H1 (cell line): ENCODE data around the gene HTR5A. TPM values are rescaled to one million over a fixed set of nuclear protein-coding genes. Genes with fewer than 3 reads are reported as not detected.
A peak's percentile ranks its signal among the peaks of the same experiment; 100 is the strongest.

Source experiments
- CTCF ChIA-PET: fragments of 300-600 bp; sonication (Branson Sonifier 250); formaldehyde crosslinking; loops from one replicate; lab custom pipeline; 2021; ENCODE audit not compliant: partially characterized antibody; lab: Charles Lee
- POLR2A ChIA-PET: fragments of 300-600 bp; sonication (Branson Sonifier 250); formaldehyde crosslinking; loops from one replicate; lab custom pipeline; 2021; ENCODE audit warnings: inconsistent platforms; ENCODE audit not compliant: partially characterized antibody; lab: Charles Lee
- DNase-seq, 2 experiments: peaks; one replicate each; pipeline versions ENCODE4 v3.0.0 to v3.0.0-alpha.2; 2010 to 2022; ENCODE audit warnings: low spot score in 2 of 2, low read depth in 1 of 2, mixed read lengths in 1 of 2
- FAIRE-seq: peaks from 2 replicates; lab custom pipeline; 2011; peaks lifted over from hg19 to GRCh38; lab: Jason Lieb, UNC
- H2AFZ ChIP-seq: 2 replicates; pipeline ENCODE4 v1.8.1; 2012; ENCODE audit warnings: low read length, inconsistent platforms
- H2AK5ac ChIP-seq: 2 replicates; pipeline ENCODE4 v1.6.1; 2013; ENCODE audit warnings: low read depth, low read length
- H2BK120ac ChIP-seq: replicated peaks from 2 replicates; pipeline ENCODE3; 2013; ENCODE audit warnings: low read depth, low read length, inconsistent platforms
- H2BK12ac ChIP-seq: 2 replicates; pipeline ENCODE4 v1.6.1; 2013; ENCODE audit warnings: low read depth, low read length
- H2BK15ac ChIP-seq: 2 replicates; pipeline ENCODE4 v1.6.1; 2013; ENCODE audit warnings: low read length
- H2BK20ac ChIP-seq: 2 replicates; pipeline ENCODE4 v1.6.1; 2013; ENCODE audit warnings: low read length
- H2BK5ac ChIP-seq: 2 replicates; pipeline ENCODE4 v1.6.1; 2013; ENCODE audit warnings: low read depth, low read length
- H3K14ac ChIP-seq: 2 replicates; pipeline ENCODE4 v1.6.1; 2013; ENCODE audit warnings: inconsistent platforms; ENCODE audit not compliant: insufficient read length
- H3K18ac ChIP-seq: 2 replicates; pipeline ENCODE4 v1.6.1; 2013; ENCODE audit warnings: low read length; ENCODE audit errors: extremely low read depth
- H3K23ac ChIP-seq: 2 replicates; pipeline ENCODE4 v1.6.1; 2013; ENCODE audit warnings: inconsistent platforms; ENCODE audit not compliant: insufficient read length
- H3K23me2 ChIP-seq: 2 replicates; pipeline ENCODE4 v1.6.1; 2013; ENCODE audit warnings: low read depth, low read length
- H3K27ac ChIP-seq: 2 replicates; pipeline ENCODE4 v1.6.1; 2011; ENCODE audit warnings: low read depth, low read length, inconsistent platforms
- H3K27me3 ChIP-seq, 4 experiments: replicated peaks in 1 of 4; 1 replicate in 1 of 4; 2 replicates in 3 of 4; pipeline versions ENCODE4 v1.6.1 to v1.8.1; 2011 to 2013; ENCODE audit warnings: low read length in 3 of 4, mild to moderate bottlenecking in 3 of 4, inconsistent platforms in 2 of 4, mixed read lengths in 2 of 4, moderate library complexity in 1 of 4; ENCODE audit not compliant: control insufficient read depth in 3 of 4, insufficient read depth in 3 of 4; ENCODE audit errors: extremely low read depth in 1 of 4
- H3K36me3 ChIP-seq, 4 experiments: 2 replicates each; pipeline versions ENCODE4 v1.6.1 to v1.8.1; 2011 to 2013; ENCODE audit warnings: mild to moderate bottlenecking in 4 of 4, low read length in 3 of 4, moderate library complexity in 2 of 4, control low read depth in 1 of 4, inconsistent platforms in 1 of 4; ENCODE audit not compliant: insufficient read depth in 4 of 4, control insufficient read depth in 2 of 4
- H3K4ac ChIP-seq: replicated peaks from 2 replicates; pipeline ENCODE3; 2013; ENCODE audit warnings: low read length, low read depth, mixed read lengths, inconsistent platforms; ENCODE audit not compliant: insufficient read length
- H3K4me1 ChIP-seq, 4 experiments: replicated peaks in 1 of 4; 1 replicate in 1 of 4; 2 replicates in 3 of 4; pipeline versions ENCODE4 v1.6.1 to v1.8.1; 2011 to 2013; ENCODE audit warnings: low read length in 3 of 4, inconsistent platforms in 2 of 4, mixed read lengths in 1 of 4; ENCODE audit not compliant: insufficient read depth in 4 of 4, control insufficient read depth in 3 of 4
- H3K4me2 ChIP-seq, 2 experiments: 2 replicates each; pipeline versions ENCODE4 v1.6.1 to v1.8.1; 2011 to 2013; ENCODE audit warnings: low read depth in 2 of 2, low read length in 2 of 2, control low read depth in 1 of 2, inconsistent platforms in 1 of 2, mild to moderate bottlenecking in 1 of 2; ENCODE audit not compliant: insufficient read depth in 1 of 2
- H3K4me3 ChIP-seq, 4 experiments: fragments of 200-600, 300-600 bp in 1 of 4; sonication (generic), shearing (Covaris generic), sonication (Bioruptor Twin) in 1 of 4; 2 replicates each; pipeline versions ENCODE4 v1.5.1 to v1.8.1; 2011 to 2016; ENCODE audit warnings: low read length in 4 of 4, low read depth in 3 of 4, control low read depth in 2 of 4, inconsistent platforms in 2 of 4, mild to moderate bottlenecking in 2 of 4, mixed read lengths in 1 of 4, moderate library complexity in 1 of 4; ENCODE audit not compliant: insufficient read depth in 2 of 4; ENCODE audit errors: extremely low read depth in 1 of 4
- H3K56ac ChIP-seq: replicated peaks from 2 replicates; pipeline ENCODE3; 2013; ENCODE audit warnings: low read depth, mild to moderate bottlenecking, mixed read lengths, low read length, inconsistent platforms; ENCODE audit not compliant: insufficient read length
- H3K79me1 ChIP-seq: 2 replicates; pipeline ENCODE4 v1.6.1; 2013; ENCODE audit warnings: low read depth, low read length, control low read depth
- H3K79me2 ChIP-seq, 2 experiments: 2 replicates each; pipeline versions ENCODE4 v1.6.1 to v1.8.1; 2012 to 2013; ENCODE audit warnings: low read length in 2 of 2, mild to moderate bottlenecking in 2 of 2, inconsistent platforms in 1 of 2; ENCODE audit not compliant: insufficient read depth in 2 of 2, control insufficient read depth in 1 of 2
- H3K9ac ChIP-seq, 4 experiments: replicated peaks in 1 of 4; 1 replicate in 1 of 4; 2 replicates in 3 of 4; pipeline versions ENCODE4 v1.6.1 to v1.8.1; 2011 to 2013; ENCODE audit warnings: low read depth in 3 of 4, low read length in 3 of 4, control low read depth in 2 of 4, mild to moderate bottlenecking in 2 of 4, moderate library complexity in 2 of 4, inconsistent platforms in 1 of 4; ENCODE audit errors: extremely low read depth in 1 of 4
- H3K9me3 ChIP-seq, 2 experiments: 2 replicates each; pipeline versions ENCODE4 v1.6.1 to v1.8.1; 2012 to 2013; ENCODE audit warnings: mild to moderate bottlenecking in 2 of 2, moderate library complexity in 2 of 2, control low read depth in 1 of 2, inconsistent platforms in 1 of 2, low read depth in 1 of 2, low read length in 1 of 2, mixed read lengths in 1 of 2; ENCODE audit not compliant: insufficient read depth in 2 of 2
- H4K20me1 ChIP-seq, 2 experiments: replicated peaks in 1 of 2; 2 replicates each; pipeline versions ENCODE3 to v1.8.1; 2011 to 2013; ENCODE audit warnings: inconsistent platforms in 2 of 2, low read length in 2 of 2, mild to moderate bottlenecking in 1 of 2; ENCODE audit not compliant: insufficient read depth in 2 of 2, control insufficient read depth in 1 of 2
- H4K5ac ChIP-seq: 2 replicates; pipeline ENCODE4 v1.6.1; 2013; ENCODE audit warnings: low read length, low read depth, mixed read lengths, inconsistent platforms; ENCODE audit not compliant: insufficient read length
- H4K8ac ChIP-seq: 2 replicates; pipeline ENCODE4 v1.8.0; 2013; ENCODE audit warnings: mild to moderate bottlenecking, moderate library complexity, low read length, inconsistent platforms; ENCODE audit not compliant: insufficient read depth; ENCODE audit errors: extremely low read depth
- H4K91ac ChIP-seq: replicated peaks from 2 replicates; pipeline ENCODE3; 2013; ENCODE audit warnings: low read length, mixed read lengths, inconsistent platforms; ENCODE audit not compliant: insufficient read length
- CBX8 ChIP-seq: fragments of 300-800, 300-1000 bp; sonication (generic); IDR thresholded peaks from 2 replicates; pipeline ENCODE4 v1.7.1; 2016; ENCODE audit warnings: low read depth, low read length, borderline replicate concordance
- CTBP2 ChIP-seq: IDR thresholded peaks from 2 replicates; pipeline ENCODE4 v1.7.0; 2011; ENCODE audit warnings: borderline replicate concordance, mild to moderate bottlenecking, moderate library complexity, mixed read lengths, low read length; ENCODE audit not compliant: insufficient read depth, insufficient read length
- GABPA ChIP-seq: IDR thresholded peaks from 2 replicates; pipeline ENCODE4 v1.6.1; 2011; ENCODE audit warnings: mild to moderate bottlenecking, low read length, moderate library complexity, borderline replicate concordance; ENCODE audit not compliant: insufficient read depth
- GTF2F1 ChIP-seq: IDR thresholded peaks from 2 replicates; pipeline ENCODE4 v1.6.1; 2012; ENCODE audit warnings: low read depth, low read length, improper control_type of control experiment, borderline replicate concordance
- POLR2A ChIP-seq, 2 experiments: IDR thresholded peaks; 1 replicate in 1 of 2; 2 replicates in 1 of 2; pipeline ENCODE4 v1.6.1; 2011; ENCODE audit warnings: low read depth in 2 of 2, low read length in 2 of 2, mild to moderate bottlenecking in 2 of 2; ENCODE audit errors: control extremely low read depth in 1 of 2
- RXRA ChIP-seq: IDR thresholded peaks from 2 replicates; pipeline ENCODE4 v1.6.1; 2011; ENCODE audit warnings: low read depth, mild to moderate bottlenecking, low read length, moderate library complexity; ENCODE audit not compliant: insufficient read depth
- SAP30 ChIP-seq: fragments of 300-600 bp; sonication (generic); IDR thresholded peaks from 2 replicates; pipeline ENCODE4 v1.7.1; 2012; ENCODE audit warnings: low read length, moderate library complexity, mild to moderate bottlenecking, inconsistent platforms; ENCODE audit not compliant: insufficient read depth, insufficient replicate concordance
- SIRT6 ChIP-seq: IDR thresholded peaks from one replicate; pipeline ENCODE4 v1.7.1; 2012; ENCODE audit warnings: low read length, inconsistent platforms
- SP1 ChIP-seq: IDR thresholded peaks from 2 replicates; pipeline ENCODE4 v1.6.1; 2011; ENCODE audit warnings: low read depth, low read length
- WGBS, 2 experiments: shearing (Covaris generic) in 1 of 2; methylation state at CpG; one replicate each; pipeline versions ENCODE4 v1.1.6 to v1.1.7; 2013 to 2015; ENCODE audit warnings: low lambda C conversion rate in 2 of 2, mixed read lengths in 2 of 2, inconsistent platforms in 1 of 2, low coverage in 1 of 2, missing lambda C conversion rate in 1 of 2; ENCODE audit not compliant: insufficient replicate concordance in 2 of 2, insufficient coverage in 1 of 2, insufficient read length in 1 of 2; ENCODE audit errors: extremely low coverage in 1 of 2, missing lambda C conversion rate in 1 of 2; 5-methylcytosine and 5-hydroxymethylcytosine counted together
- polyA plus RNA-seq, 7 experiments: library from polyadenylated mRNA; depleted of rRNA in 3 of 7; stranded (reverse) in 5 of 7; unstranded in 2 of 7; fragments of >200 nt in 5 of 7; fragments of 200-250 nt in 2 of 7; gene quantifications; 1 replicate in 5 of 7; 2 replicates in 1 of 7; 4 replicates in 1 of 7; pipeline versions ENCODE4 v1.2.1 to v1.2.3, GENCODE V29; 2011 to 2013; ENCODE audit warnings: missing spikeins in 2 of 7, mixed read lengths in 2 of 7
- total RNA-seq: library from RNA; stranded (reverse); fragmentation: NEBNext Ultra II Directional; extraction: Animal tissue kit (Norgen Biotek cat#: 25700); gene quantifications from 2 replicates; pipeline ENCODE4 v1.2.1, GENCODE V29; 2021
- TF ChIP-seq, protein P1 (sequence below): IDR thresholded peaks from 2 replicates; pipeline ENCODE4 v1.6.1; 2012; ENCODE audit warnings: low read length, inconsistent platforms

Gene HTR5A
- total and polyA plus RNA-seq, 2 of the 8 experiments (the other 6 are each of a cell fraction or from before 2014, with no cell fraction given) = 0.02 TPM; not detected in 1

DNA sequence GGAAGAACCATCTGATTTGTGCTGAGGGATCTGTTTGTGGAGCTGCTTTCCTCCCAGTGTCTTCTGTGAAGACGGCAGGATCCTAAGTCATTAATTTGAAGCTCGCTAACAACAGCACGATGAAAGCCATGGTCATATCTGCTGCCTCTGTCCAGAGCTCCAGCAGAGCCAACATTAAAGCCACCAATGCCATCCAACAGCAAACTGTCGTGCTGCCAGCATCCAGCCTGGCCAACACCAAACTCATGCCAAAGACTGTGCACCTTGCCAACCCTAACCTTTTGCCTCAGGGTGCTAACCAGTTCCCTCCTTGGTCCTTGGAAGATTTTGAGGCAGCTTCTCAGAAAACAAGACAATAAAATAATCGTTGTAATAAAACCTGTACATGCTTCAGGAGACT lies 36.2 kb downstream of the HTR5A start:
- no peak overlapping the region for H3K27ac ChIP-seq
- H4K20me1 ChIP-seq = no peaks in the 10 kb centered on the region
- no peaks in the 10 kb centered on the region for H3K27me3 ChIP-seq
- H4K8ac ChIP-seq = no peak overlapping the region
- H2AK5ac ChIP-seq = no peak overlapping the region
- FAIRE-seq = no peak
- no peak overlapping the region for H3K4me3 ChIP-seq
- no peak overlapping the region for H2BK12ac ChIP-seq
- no peak overlapping the region for H4K5ac ChIP-seq
- no peaks in the 10 kb centered on the region for H3K79me1 ChIP-seq
- no peaks in the 10 kb centered on the region for H3K36me3 ChIP-seq
- no peaks in the 10 kb centered on the region for H3K9me3 ChIP-seq
- no peak overlapping the region for H3K14ac ChIP-seq
- H4K91ac ChIP-seq = no peak overlapping the region
- TF ChIP-seq GABPA = no peak
- TF ChIP-seq SAP30 = no peak
- TF ChIP-seq CTBP2 = no peak
- no peak for TF ChIP-seq GTF2F1
- TF ChIP-seq, protein P1, sequence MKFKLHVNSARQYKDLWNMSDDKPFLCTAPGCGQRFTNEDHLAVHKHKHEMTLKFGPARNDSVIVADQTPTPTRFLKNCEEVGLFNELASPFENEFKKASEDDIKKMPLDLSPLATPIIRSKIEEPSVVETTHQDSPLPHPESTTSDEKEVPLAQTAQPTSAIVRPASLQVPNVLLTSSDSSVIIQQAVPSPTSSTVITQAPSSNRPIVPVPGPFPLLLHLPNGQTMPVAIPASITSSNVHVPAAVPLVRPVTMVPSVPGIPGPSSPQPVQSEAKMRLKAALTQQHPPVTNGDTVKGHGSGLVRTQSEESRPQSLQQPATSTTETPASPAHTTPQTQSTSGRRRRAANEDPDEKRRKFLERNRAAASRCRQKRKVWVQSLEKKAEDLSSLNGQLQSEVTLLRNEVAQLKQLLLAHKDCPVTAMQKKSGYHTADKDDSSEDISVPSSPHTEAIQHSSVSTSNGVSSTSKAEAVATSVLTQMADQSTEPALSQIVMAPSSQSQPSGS = no peak
- no peak for TF ChIP-seq SIRT6
- TF ChIP-seq POLR2A (IDR thresholded peaks at IDR 0.05; ENCODE audit: control extremely low read depth in 1 of 2, low read depth in 2 of 2, low read length in 2 of 2) = no peak
- TF ChIP-seq CBX8 = no peak
- TF ChIP-seq RXRA = no peak
- TF ChIP-seq SP1 = no peak
- TF ChIP-seq, all 59 proteins: peak for 0
- no peaks in the 10 kb centered on the region for H3K79me2 ChIP-seq
- peaks cover 2% of the 10 kb centered on the region; the same call in 1 of the 2 replicates for H3K23me2 ChIP-seq
- no peak overlapping the region for H2BK15ac ChIP-seq
- H2BK5ac ChIP-seq = no peak overlapping the region
- ChIA-PET POLR2A (no interaction called here), CTCF (interaction anchor here (1.3 to 1.9 kb wide), 3 partner anchors 8 to 14 kb away, joined by 4 to 6 read pairs (median 4); no protein-coding TSS in a partner anchor)
- no peak overlapping the region for H2BK20ac ChIP-seq
- peak overlapping the region in 1 of 4 experiments; percentile 30; a peak in 2 of 7 replicates for H3K9ac ChIP-seq
- H3K56ac ChIP-seq = no peak overlapping the region
- H3K23ac ChIP-seq = no peak overlapping the region
- no peak overlapping the region for H3K4me2 ChIP-seq
- H2AFZ ChIP-seq = no peak overlapping the region; the same call in 1 of the 2 replicates
- H3K4me1 ChIP-seq = peaks cover 0 to 4% (median 0%) of the 10 kb centered on the region in 4 experiments; a peak in 2 of 7 replicates
- no peak overlapping the region for H3K18ac ChIP-seq
- no peak overlapping the region for H2BK120ac ChIP-seq
- no peak for DNase-seq
- WGBS, 2 experiments = 81% methylated on average over 5 of the region's 5 CpGs; no CpG with 5 or more reads in 1 of the 2 experiments
- H3K4ac ChIP-seq = no peak overlapping the region
